ENCODE measurements around the gene ANKS1B.

The ANKS1B gene

GRCh38 chr12:99552022-99552421 lies 432.7 kb downstream of the ANKS1B start:
- no peaks in the 10 kb centered on the region for H3K79me2 ChIP-seq (ENCODE audit: insufficient read depth, low read length)
- no peaks in the 10 kb centered on the region for H3K36me3 ChIP-seq (ENCODE audit: insufficient read depth, low read length)
- no peaks in the 10 kb centered on the region for H3K27me3 ChIP-seq (ENCODE audit: insufficient read depth, low read length, poor library complexity, severe bottlenecking)
- no peak overlapping the region for H3K9ac ChIP-seq (ENCODE audit: low read depth, low read length, poor library complexity, severe bottlenecking)
- H3K4me2 ChIP-seq (ENCODE audit: low read depth, low read length, poor library complexity, severe bottlenecking), result no peak overlapping the region
- H4K20me1 ChIP-seq (ENCODE audit: insufficient read depth, low read length, poor library complexity, severe bottlenecking), result no peaks in the 10 kb centered on the region
- H3K9me3 ChIP-seq (ENCODE audit: insufficient read depth, low read depth, low read length), result no peaks in the 10 kb centered on the region
- no peaks in the 10 kb centered on the region for H3F3A ChIP-seq (ENCODE audit: low read depth)
- H3K4me3 ChIP-seq (ENCODE audit: low read length, poor library complexity, severe bottlenecking), result no peak overlapping the region
- no peak for TF ChIP-seq EZH2phosphoT487 (IDR thresholded peaks at IDR 0.05; ENCODE audit: borderline replicate concordance)
- no peak for TF ChIP-seq CTCF (conservative IDR thresholded peaks at IDR 0.05; ENCODE audit: low read length)
- no peaks in the 10 kb centered on the region for H3K9me2 ChIP-seq (replicated peaks; ENCODE audit: low read depth, low read length)
- no peak overlapping the region for H2AFZ ChIP-seq (ENCODE audit: low read length)
- no peaks in the 10 kb centered on the region for H3K4me1 ChIP-seq (ENCODE audit: insufficient read depth, low read length, poor library complexity, severe bottlenecking)

- no peak overlapping the region for H2AFZ ChIP-seq (ENCODE audit: low read length)
These were observed 435.1 kb downstream of the ANKS1B start for GRCh38 chr12:99549651-99550050.

GRCh38 chr12:99549196-99549595 lies 435.5 kb downstream of the ANKS1B start:
- Histone ChIP-seq H2AFZ (ENCODE audit: low read length) (no peak overlapping the region), H3K9me2 (replicated peaks; ENCODE audit: low read depth, low read length) (no peaks in the 10 kb centered on the region), H3K79me2 (ENCODE audit: insufficient read depth, low read length) (no peaks in the 10 kb centered on the region), H3K9ac (ENCODE audit: low read depth, low read length, poor library complexity, severe bottlenecking) (no peak overlapping the region), H4K20me1 (ENCODE audit: insufficient read depth, low read length, poor library complexity, severe bottlenecking) (no peaks in the 10 kb centered on the region), H3K36me3 (ENCODE audit: insufficient read depth, low read length) (no peaks in the 10 kb centered on the region), H3K9me3 (ENCODE audit: insufficient read depth, low read depth, low read length) (no peaks in the 10 kb centered on the region), H3K4me3 (ENCODE audit: low read length, poor library complexity, severe bottlenecking) (no peak overlapping the region), H3K4me1 (ENCODE audit: insufficient read depth, low read length, poor library complexity, severe bottlenecking) (no peaks in the 10 kb centered on the region), H3K27me3 (ENCODE audit: insufficient read depth, low read length, poor library complexity, severe bottlenecking) (no peaks in the 10 kb centered on the region), H3F3A (ENCODE audit: low read depth) (no peaks in the 10 kb centered on the region), H3K4me2 (ENCODE audit: low read depth, low read length, poor library complexity, severe bottlenecking) (no peak overlapping the region)
- TF ChIP-seq CTCF (conservative IDR thresholded peaks at IDR 0.05; ENCODE audit: low read length), result no peak

More at GRCh38 chr12:99549651-99550050, 435.1 kb downstream of the ANKS1B start:
- no peaks in the 10 kb centered on the region for H4K20me1 ChIP-seq (ENCODE audit: insufficient read depth, low read length, poor library complexity, severe bottlenecking)
- H3K4me2 ChIP-seq (ENCODE audit: low read depth, low read length, poor library complexity, severe bottlenecking), result no peak overlapping the region
- no peak overlapping the region for H3K9ac ChIP-seq (ENCODE audit: low read depth, low read length, poor library complexity, severe bottlenecking)
- no peak for TF ChIP-seq CTCF (conservative IDR thresholded peaks at IDR 0.05; ENCODE audit: low read length)
- TF ChIP-seq EZH2phosphoT487 (IDR thresholded peaks at IDR 0.05; ENCODE audit: borderline replicate concordance), result no peak
- no peak overlapping the region for H3K4me3 ChIP-seq (ENCODE audit: low read length, poor library complexity, severe bottlenecking)
- no peaks in the 10 kb centered on the region for H3K36me3 ChIP-seq (ENCODE audit: insufficient read depth, low read length)
- no peaks in the 10 kb centered on the region for H3K4me1 ChIP-seq (ENCODE audit: insufficient read depth, low read length, poor library complexity, severe bottlenecking)
- no peaks in the 10 kb centered on the region for H3K9me3 ChIP-seq (ENCODE audit: insufficient read depth, low read depth, low read length)
- H3K9me2 ChIP-seq (replicated peaks; ENCODE audit: low read depth, low read length), result no peaks in the 10 kb centered on the region
- H3K79me2 ChIP-seq (ENCODE audit: insufficient read depth, low read length), result no peaks in the 10 kb centered on the region
- H3K27me3 ChIP-seq (ENCODE audit: insufficient read depth, low read length, poor library complexity, severe bottlenecking), result no peaks in the 10 kb centered on the region
- H3F3A ChIP-seq (ENCODE audit: low read depth), result no peaks in the 10 kb centered on the region
